ENCODE measurements around the gene LAMB4.

DNA sequence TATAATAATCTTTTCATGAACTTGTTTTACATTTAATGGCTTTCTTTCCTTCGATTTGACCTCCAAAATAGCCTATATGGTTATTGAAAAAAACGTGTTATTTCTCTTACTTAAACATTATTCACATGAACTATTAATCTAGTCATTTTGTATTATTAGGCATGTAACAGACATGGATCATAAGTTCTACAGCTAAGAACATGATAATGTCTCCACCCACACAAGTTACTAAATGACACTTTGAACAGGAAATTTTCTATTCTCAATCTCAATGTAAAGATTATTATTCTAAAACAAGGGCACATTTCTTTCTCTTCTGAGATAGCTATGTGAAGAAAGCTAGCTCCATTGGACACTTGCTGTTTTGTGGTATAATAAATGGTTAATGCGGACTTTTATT lies 10.0 kb downstream of the LAMB4 start:
- TF ChIP-seq, protein P1, sequence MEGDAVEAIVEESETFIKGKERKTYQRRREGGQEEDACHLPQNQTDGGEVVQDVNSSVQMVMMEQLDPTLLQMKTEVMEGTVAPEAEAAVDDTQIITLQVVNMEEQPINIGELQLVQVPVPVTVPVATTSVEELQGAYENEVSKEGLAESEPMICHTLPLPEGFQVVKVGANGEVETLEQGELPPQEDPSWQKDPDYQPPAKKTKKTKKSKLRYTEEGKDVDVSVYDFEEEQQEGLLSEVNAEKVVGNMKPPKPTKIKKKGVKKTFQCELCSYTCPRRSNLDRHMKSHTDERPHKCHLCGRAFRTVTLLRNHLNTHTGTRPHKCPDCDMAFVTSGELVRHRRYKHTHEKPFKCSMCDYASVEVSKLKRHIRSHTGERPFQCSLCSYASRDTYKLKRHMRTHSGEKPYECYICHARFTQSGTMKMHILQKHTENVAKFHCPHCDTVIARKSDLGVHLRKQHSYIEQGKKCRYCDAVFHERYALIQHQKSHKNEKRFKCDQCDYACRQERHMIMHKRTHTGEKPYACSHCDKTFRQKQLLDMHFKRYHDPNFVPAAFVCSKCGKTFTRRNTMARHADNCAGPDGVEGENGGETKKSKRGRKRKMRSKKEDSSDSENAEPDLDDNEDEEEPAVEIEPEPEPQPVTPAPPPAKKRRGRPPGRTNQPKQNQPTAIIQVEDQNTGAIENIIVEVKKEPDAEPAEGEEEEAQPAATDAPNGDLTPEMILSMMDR (conservative IDR thresholded peaks at IDR 0.05; ENCODE audit: low read length), result no peak
- no peak for TF ChIP-seq EZH2phosphoT487 (IDR thresholded peaks at IDR 0.05; ENCODE audit: borderline replicate concordance, low read depth, low read length)

Data from OCI-LY7 (cell line).